ENCODE measurements around the gene TIAL1.

The TIAL1 gene

GRCh38 chr10:119528663-119529237 is 68.0 kb downstream of the TIAL1 start:
- peak; percentile 64 for DNase-seq (ENCODE audit: low spot score)

GRCh38 chr10:119526621-119527592 is 69.9 kb downstream of the TIAL1 start:
- no peak for DNase-seq (ENCODE audit: low spot score)

DNA sequence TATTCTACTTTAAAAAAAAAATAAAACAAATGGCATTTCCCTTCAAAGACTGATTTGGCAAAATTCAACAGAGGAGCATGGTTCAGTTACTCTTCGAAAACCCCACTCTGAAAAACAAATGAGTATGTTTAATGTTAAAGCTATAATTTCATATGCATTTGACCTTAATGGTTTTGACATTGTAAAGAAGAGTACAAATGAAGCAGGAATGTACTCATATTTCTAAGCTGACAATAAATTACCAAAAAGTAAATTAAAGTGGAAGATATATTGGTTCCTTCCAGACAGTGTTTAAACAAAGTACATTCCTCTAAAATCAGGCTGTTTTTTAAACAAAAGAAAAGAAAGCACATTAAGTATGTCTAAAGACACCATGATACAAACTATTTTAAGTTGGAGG is 70.6 kb downstream of the TIAL1 start:
- DNase-seq (ENCODE audit: low spot score): no peak

DNA sequence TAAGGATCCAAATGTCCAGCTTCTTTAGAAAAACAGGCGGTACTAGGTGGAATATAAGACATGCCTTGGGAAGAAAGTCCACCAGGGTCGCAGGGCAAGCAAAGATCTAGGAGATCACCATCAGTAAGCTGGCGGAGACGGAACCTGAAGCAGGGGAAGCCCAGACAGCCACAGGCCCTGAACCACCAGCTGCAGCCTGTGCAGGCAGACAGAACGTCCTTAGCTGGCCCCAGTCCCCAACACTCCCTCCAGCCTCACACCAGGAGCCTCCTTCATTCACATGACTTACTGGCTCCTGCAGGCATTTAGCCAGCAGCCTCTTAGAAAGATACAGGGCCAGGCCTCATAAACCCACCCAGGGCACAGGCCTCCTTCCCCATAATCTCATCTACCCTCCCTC is 71.6 kb downstream of the TIAL1 start:
- DNase-seq (ENCODE audit: low spot score): no peak

DNA sequence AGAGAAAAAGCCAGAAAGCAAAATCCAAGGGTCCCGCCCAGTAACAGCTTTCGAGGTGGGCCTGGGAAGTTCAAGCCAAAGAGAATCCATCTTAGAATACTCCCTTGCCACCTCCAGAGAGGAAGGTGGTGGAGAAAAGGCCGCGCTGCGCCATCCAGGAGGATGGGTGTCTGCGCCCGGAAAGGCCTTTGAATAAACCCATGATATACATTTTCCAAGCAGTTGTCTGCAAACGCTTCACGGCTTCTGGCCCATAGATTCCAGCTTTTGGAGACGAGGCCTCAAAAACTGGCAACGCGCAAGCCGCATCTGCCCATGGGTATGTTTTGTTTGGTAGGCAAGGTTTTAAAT is 72.1 kb downstream of the TIAL1 start:
- DNase-seq (ENCODE audit: low spot score): no peak

GRCh38 chr10:119523895-119524719 is 72.7 kb downstream of the TIAL1 start:
- DNase-seq (ENCODE audit: low spot score): no peak

Data from AG08396 (cell line).